Measurements from ENCODE around the gene SLC25A34.

The SLC25A34 gene

DNA sequence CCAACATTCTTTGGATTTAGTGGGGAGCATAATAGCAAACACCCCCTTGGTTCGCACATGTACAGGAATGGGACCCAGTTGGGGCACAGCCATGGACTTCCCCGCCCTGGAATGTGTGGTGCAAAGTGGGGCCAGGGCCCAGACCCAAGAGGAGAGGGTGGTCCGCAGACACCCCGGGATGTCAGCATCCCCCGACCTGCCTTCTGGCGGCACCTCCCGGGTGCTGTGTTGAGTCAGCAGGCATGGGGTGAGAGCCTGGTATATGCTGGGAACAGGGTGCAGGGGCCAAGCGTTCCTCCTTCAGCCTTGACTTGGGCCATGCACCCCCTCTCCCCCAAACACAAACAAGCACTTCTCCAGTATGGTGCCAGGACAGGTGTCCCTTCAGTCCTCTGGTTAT lies 49.6 kb downstream of the SLC25A34 start:
- Histone ChIP-seq H3K9ac (ENCODE audit: low read length) (no peak overlapping the region), H3K4me3 (ENCODE audit: low read length) (no peak overlapping the region), H3K27me3 (ENCODE audit: control insufficient read depth, insufficient read depth, low read length) (no peaks in the 10 kb centered on the region), H3K4me1 (ENCODE audit: control insufficient read depth, insufficient read depth, low read length) (no peaks in the 10 kb centered on the region), H3K27ac (ENCODE audit: low read depth, low read length) (no peak overlapping the region), H3K36me3 (ENCODE audit: control insufficient read depth, insufficient read depth, low read length) (peaks cover 3% of the 10 kb centered on the region)

DNA sequence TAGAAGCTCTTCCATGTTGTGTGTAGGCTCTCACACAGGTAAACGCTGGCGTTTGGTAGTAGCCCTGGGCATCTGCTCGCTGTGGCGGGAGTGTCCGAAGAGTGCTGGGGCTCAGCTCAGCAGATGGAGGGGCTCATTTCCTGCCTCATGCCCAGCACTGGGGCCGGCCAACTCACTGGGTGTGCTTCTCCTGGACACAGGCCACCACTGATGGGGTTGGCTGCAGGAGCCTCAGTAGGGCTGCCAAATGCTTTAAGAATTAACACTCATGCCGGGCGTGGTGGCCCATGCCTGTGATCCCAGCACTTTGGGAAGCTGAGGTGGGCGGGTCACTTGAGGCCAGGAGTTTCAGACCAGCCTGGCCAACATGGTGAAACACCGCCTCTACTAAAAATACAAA lies 50.5 kb downstream of the SLC25A34 start:
- Histone ChIP-seq H3K4me3 (ENCODE audit: low read length) (no peak overlapping the region), H3K4me1 (ENCODE audit: control insufficient read depth, insufficient read depth, low read length) (no peaks in the 10 kb centered on the region), H3K9ac (ENCODE audit: low read length) (no peak overlapping the region), H3K27ac (ENCODE audit: low read depth, low read length) (no peak overlapping the region), H3K36me3 (ENCODE audit: control insufficient read depth, insufficient read depth, low read length) (peaks cover 3% of the 10 kb centered on the region), H3K27me3 (ENCODE audit: control insufficient read depth, insufficient read depth, low read length) (no peaks in the 10 kb centered on the region)

DNA sequence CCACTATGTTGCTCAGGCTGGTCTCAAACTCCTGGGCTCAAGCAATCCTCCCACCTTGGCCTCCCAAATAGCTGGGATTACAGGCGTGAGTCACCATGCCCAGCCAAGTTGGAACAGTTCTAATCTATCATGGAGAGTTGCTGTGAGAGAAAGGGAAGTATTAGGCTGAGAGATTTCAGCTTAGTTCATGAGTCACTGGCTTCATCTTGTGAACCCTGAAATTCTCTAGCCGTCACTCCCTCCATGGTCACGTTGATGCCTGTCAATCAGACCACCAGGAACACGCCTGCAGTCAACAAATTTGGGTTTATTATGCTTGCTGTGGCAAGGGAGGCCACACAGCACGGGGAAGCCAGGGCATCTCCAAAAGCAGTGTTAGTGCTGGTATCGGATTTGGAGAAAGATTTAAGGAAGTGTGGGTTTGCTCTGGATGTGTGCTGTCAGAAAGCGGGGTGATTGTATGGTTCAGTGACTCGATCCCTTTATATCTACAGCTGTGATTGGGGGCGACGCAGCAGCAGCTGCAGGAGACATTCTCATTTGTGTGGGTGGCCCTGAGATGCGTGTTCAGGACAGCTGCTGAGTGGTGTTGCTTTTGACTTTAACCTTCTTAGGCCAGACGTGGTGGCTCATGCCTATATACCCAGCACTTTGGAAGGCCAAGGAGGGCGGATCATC lies 52.7 kb downstream of the SLC25A34 start:
- H3K9ac ChIP-seq (ENCODE audit: low read length): no peak overlapping the region
- H3K27me3 ChIP-seq (ENCODE audit: control insufficient read depth, insufficient read depth, low read length): no peaks in the 10 kb centered on the region
- peaks cover 3% of the 10 kb centered on the region for H3K36me3 ChIP-seq (ENCODE audit: control insufficient read depth, insufficient read depth, low read length)
- no peak overlapping the region for H3K27ac ChIP-seq (ENCODE audit: low read depth, low read length)
- H3K4me1 ChIP-seq (ENCODE audit: control insufficient read depth, insufficient read depth, low read length): no peaks in the 10 kb centered on the region
- H3K4me3 ChIP-seq (ENCODE audit: low read length): no peak overlapping the region
